Sigmoid colon (tissue), 4 donors: ENCODE results near the gene MCF2L.

Experiments
- EP300 ChIP-seq, 4 donors: sonication (generic); formaldehyde crosslinking; IDR thresholded peaks; one replicate each; pipeline ENCODE4 v1.6.1; 2017; ENCODE audit warnings: antibody characterized with exemption in 4 of 4
- POLR2A ChIP-seq, 2 donors: fragments of 450-650 bp; IDR thresholded peaks; one replicate each; pipeline ENCODE4 v1.6.1; 2016; ENCODE audit warnings: antibody characterized with exemption in 2 of 2, mild to moderate bottlenecking in 2 of 2, moderate library complexity in 2 of 2
- TF ChIP-seq, protein P1 (sequence below), 4 experiments: fragments of 450-650 bp in 3 of 4; fragments of 200-600 bp in 1 of 4; IDR thresholded peaks; one replicate each; pipeline ENCODE4 v1.5.1; 2016 to 2019; ENCODE audit warnings: antibody characterized with exemption in 4 of 4, mild to moderate bottlenecking in 3 of 4, moderate library complexity in 2 of 4

DNA sequence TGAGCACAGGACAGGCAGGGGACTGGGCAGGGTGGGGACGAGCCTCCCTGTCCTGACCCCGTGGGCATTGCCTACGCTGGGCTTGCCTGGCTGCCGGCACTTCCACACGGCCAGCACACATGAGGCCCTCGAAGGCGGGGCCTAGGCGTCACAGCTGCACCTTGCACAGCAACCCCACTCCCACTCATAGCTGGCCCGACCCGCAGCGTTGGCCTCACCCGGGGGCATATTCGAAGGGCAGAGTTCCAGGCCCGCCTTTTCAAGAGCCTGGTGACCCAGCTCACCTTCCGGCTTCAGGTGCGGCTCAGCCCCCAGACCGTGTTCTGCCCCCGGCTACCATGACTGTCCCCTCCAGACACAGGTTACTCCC lies 172.6 kb downstream of the MCF2L start:
- TF ChIP-seq, protein P1, sequence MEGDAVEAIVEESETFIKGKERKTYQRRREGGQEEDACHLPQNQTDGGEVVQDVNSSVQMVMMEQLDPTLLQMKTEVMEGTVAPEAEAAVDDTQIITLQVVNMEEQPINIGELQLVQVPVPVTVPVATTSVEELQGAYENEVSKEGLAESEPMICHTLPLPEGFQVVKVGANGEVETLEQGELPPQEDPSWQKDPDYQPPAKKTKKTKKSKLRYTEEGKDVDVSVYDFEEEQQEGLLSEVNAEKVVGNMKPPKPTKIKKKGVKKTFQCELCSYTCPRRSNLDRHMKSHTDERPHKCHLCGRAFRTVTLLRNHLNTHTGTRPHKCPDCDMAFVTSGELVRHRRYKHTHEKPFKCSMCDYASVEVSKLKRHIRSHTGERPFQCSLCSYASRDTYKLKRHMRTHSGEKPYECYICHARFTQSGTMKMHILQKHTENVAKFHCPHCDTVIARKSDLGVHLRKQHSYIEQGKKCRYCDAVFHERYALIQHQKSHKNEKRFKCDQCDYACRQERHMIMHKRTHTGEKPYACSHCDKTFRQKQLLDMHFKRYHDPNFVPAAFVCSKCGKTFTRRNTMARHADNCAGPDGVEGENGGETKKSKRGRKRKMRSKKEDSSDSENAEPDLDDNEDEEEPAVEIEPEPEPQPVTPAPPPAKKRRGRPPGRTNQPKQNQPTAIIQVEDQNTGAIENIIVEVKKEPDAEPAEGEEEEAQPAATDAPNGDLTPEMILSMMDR (IDR thresholded peaks at IDR 0.05) = no peak
- no peak for TF ChIP-seq EP300 (IDR thresholded peaks at IDR 0.05)
- TF ChIP-seq POLR2A (IDR thresholded peaks at IDR 0.05) = no peak
